Natural killer cell (primary cell): Measurements from ENCODE around the gene PPP2R5C. TPM values are rescaled to one million over a fixed set of nuclear protein-coding genes. Genes with fewer than 3 reads are reported as not detected.

ENCODE experiments used
- ATAC-seq, 3 donors: fragments of 150-1000 bp in 2 of 3; fragments of 200-7000 bp in 1 of 3; cut with Tn5 transposase; 1 replicate in 1 of 3; 2 replicates in 2 of 3; pipeline ENCODE4 v1.10.0; 2021; ENCODE audit warnings: mild to moderate bottlenecking in 2 of 3, moderate library complexity in 2 of 3
- DNase-seq, 2 donors: peaks; one replicate each; pipeline versions ENCODE4 v3.0.0 to v3.0.0-alpha.2; 2013 to 2021; ENCODE audit warnings: mixed read lengths in 1 of 2
- H3K27ac ChIP-seq: one replicate; pipeline ENCODE4 v1.5.1; 2013; ENCODE audit warnings: mild to moderate bottlenecking, low read length
- H3K27me3 ChIP-seq: one replicate; pipeline ENCODE4 v1.6.1; 2013; ENCODE audit warnings: low read length; ENCODE audit not compliant: control insufficient read depth, insufficient read depth
- H3K36me3 ChIP-seq: one replicate; pipeline ENCODE4 v1.6.1; 2013; ENCODE audit warnings: low read length; ENCODE audit not compliant: control insufficient read depth, insufficient read depth
- H3K4me1 ChIP-seq: one replicate; pipeline ENCODE4 v1.6.1; 2013; ENCODE audit warnings: low read length; ENCODE audit not compliant: control insufficient read depth, insufficient read depth
- H3K4me3 ChIP-seq: one replicate; pipeline ENCODE4 v1.5.1; 2013; ENCODE audit warnings: low read length
- H3K9me3 ChIP-seq: one replicate; pipeline ENCODE4 v1.6.1; 2013; ENCODE audit warnings: low read length; ENCODE audit not compliant: control insufficient read depth, insufficient read depth
- H3K27ac Mint-ChIP-seq, 2 donors: one replicate each; pipeline ENCODE4 v1.8.0; 2022; ENCODE audit warnings: mild to moderate bottlenecking in 2 of 2, mixed read lengths in 2 of 2, moderate library complexity in 1 of 2
- H3K27me3 Mint-ChIP-seq, 2 donors: one replicate each; pipeline ENCODE4 v1.8.0; 2022; ENCODE audit warnings: low read depth in 2 of 2, mixed read lengths in 2 of 2
- H3K36me3 Mint-ChIP-seq: one replicate; pipeline ENCODE4 v1.8.0; 2022; ENCODE audit warnings: mixed read lengths
- H3K4me1 Mint-ChIP-seq, 2 donors: one replicate each; pipeline ENCODE4 v1.8.0; 2022; ENCODE audit warnings: mixed read lengths in 2 of 2
- H3K4me3 Mint-ChIP-seq: one replicate; pipeline ENCODE4 v1.8.0; 2022; ENCODE audit warnings: mild to moderate bottlenecking, moderate library complexity, mixed read lengths
- H3K9me3 Mint-ChIP-seq, 2 donors: one replicate each; pipeline ENCODE4 v1.8.0; 2022; ENCODE audit warnings: mixed read lengths in 2 of 2
- CTCF ChIP-seq: fragments of 200-600 bp; IDR thresholded peaks from one replicate; pipeline ENCODE4 v1.8.0; 2022; ENCODE audit warnings: antibody characterized with exemption
- WGBS: methylation state at CpG from one replicate; pipeline ENCODE4 v1.1.7; 2013; ENCODE audit warnings: missing lambda C conversion rate; ENCODE audit not compliant: insufficient coverage; 5-methylcytosine and 5-hydroxymethylcytosine counted together
- intact Hi-C: fragments of 100-400 bp; cut with micrococcal nuclease; formaldehyde crosslinking; loops from one replicate; pipeline ENCODE4 v1.14.2; 2022
- total RNA-seq, 4 donors: library from RNA; stranded (reverse); fragments of 120-200 nt in 1 of 4; gene quantifications; one replicate each; pipeline versions ENCODE4 v1.2.3 to v1.2.4, GENCODE V29; 2013 to 2022

The PPP2R5C gene
- total RNA-seq, 3 donors from 2014 or later (not counting 1 experiment from before 2014, with no cell fraction given) = 716 to 779 (median 736) TPM

- whole genome bisulfite sequencing = 97% methylated on average over 21 of the region's 22 CpGs
- H3K4me3 Mint-ChIP-seq = no peak overlapping the region
- no peak for TF ChIP-seq CTCF
- no peak overlapping the region for H3K27ac ChIP-seq
- no peaks in the 10 kb centered on the region for H3K9me3 Mint-ChIP-seq
- peak overlapping the region; percentile 64 to 93 for H3K27ac Mint-ChIP-seq
- no peaks in the 10 kb centered on the region for H3K36me3 Mint-ChIP-seq
- H3K9me3 ChIP-seq = no peaks in the 10 kb centered on the region
- no peaks in the 10 kb centered on the region for H3K27me3 Mint-ChIP-seq
- H3K4me1 ChIP-seq = peaks cover 52% of the 10 kb centered on the region
- ATAC-seq (no peak), DNase-seq (no peak)
- peaks cover 45 to 55% of the 10 kb centered on the region in 2 donors for H3K4me1 Mint-ChIP-seq
- no peaks in the 10 kb centered on the region for H3K27me3 ChIP-seq
- H3K36me3 ChIP-seq = peaks cover 52% of the 10 kb centered on the region
- no peak overlapping the region for H3K4me3 ChIP-seq
- intact Hi-C loops = no loop called here
These were observed 120.8 kb downstream of the PPP2R5C start for GRCh38 chr14:101882141-101882935.

GRCh38 chr14:101884089-101884933 is 122.8 kb downstream of the PPP2R5C start:
- H3K4me3 Mint-ChIP-seq = no peak overlapping the region
- no peak for ATAC-seq
- H3K4me3 ChIP-seq = no peak overlapping the region
- DNase-seq = no peak
- H3K4me1 ChIP-seq = peaks cover 32% of the 10 kb centered on the region
- H3K27me3 ChIP-seq = no peaks in the 10 kb centered on the region
- no peak overlapping the region for H3K27ac ChIP-seq
- no peak for TF ChIP-seq CTCF
- H3K27me3 Mint-ChIP-seq = no peaks in the 10 kb centered on the region
- peaks cover 70% of the 10 kb centered on the region for H3K36me3 ChIP-seq
- H3K36me3 Mint-ChIP-seq = no peaks in the 10 kb centered on the region
- 98% methylated on average over 17 of the region's 17 CpGs for WGBS
- H3K9me3 Mint-ChIP-seq = no peaks in the 10 kb centered on the region
- H3K4me1 Mint-ChIP-seq = peaks cover 30 to 36% of the 10 kb centered on the region in 2 donors
- no peaks in the 10 kb centered on the region for H3K9me3 ChIP-seq
- intact Hi-C loops = no loop called here
- peak overlapping the region; percentile 64 to 93 for H3K27ac Mint-ChIP-seq

- no peak for DNase-seq
- Mint-ChIP-seq H3K4me3 (no peak overlapping the region), H3K27me3 (no peaks in the 10 kb centered on the region), H3K4me1 (peaks cover 23 to 29% of the 10 kb centered on the region in 2 donors), H3K27ac (peak overlapping the region; percentile 34 to 58), H3K9me3 (no peaks in the 10 kb centered on the region), H3K36me3 (no peaks in the 10 kb centered on the region)
- H3K4me1 ChIP-seq = peaks cover 25% of the 10 kb centered on the region
- H3K9me3 ChIP-seq = no peaks in the 10 kb centered on the region
- H3K27ac ChIP-seq = no peak overlapping the region
- ATAC-seq = no peak
- peaks cover 77% of the 10 kb centered on the region for H3K36me3 ChIP-seq
- no peak for TF ChIP-seq CTCF
- intact Hi-C loops = no loop called here
- no peaks in the 10 kb centered on the region for H3K27me3 ChIP-seq
- WGBS = 95% methylated on average over 24 of the region's 24 CpGs
- H3K4me3 ChIP-seq = no peak overlapping the region
These were observed 123.5 kb downstream of the PPP2R5C start for GRCh38 chr14:101884934-101885576.
